GM12878 (cell line): ENCODE results near the gene THEM4. TPM values are rescaled to one million over a fixed set of nuclear protein-coding genes. Genes with fewer than 3 reads are reported as not detected.

ENCODE experiments used
- BHLHE40 ChIP-seq, 2 experiments: fragments of 450-650 bp in 1 of 2; IDR thresholded peaks; 2 replicates each; pipeline ENCODE4 v1.6.1; 2011 to 2017; ENCODE audit warnings: low read depth in 2 of 2, borderline replicate concordance in 1 of 2, improper control_type of control experiment in 1 of 2, low read length in 1 of 2, mild to moderate bottlenecking in 1 of 2
- EGR1 ChIP-seq, 2 experiments: IDR thresholded peaks; 1 replicate in 1 of 2; 2 replicates in 1 of 2; pipeline ENCODE4 v1.6.1; 2011 to 2012; ENCODE audit warnings: low read depth in 2 of 2, low read length in 2 of 2, borderline replicate concordance in 1 of 2, mild to moderate bottlenecking in 1 of 2, moderate library complexity in 1 of 2
- GATAD2B ChIP-seq: fragments of 450-650 bp; conservative IDR thresholded peaks from 2 replicates; pipeline ENCODE4 v1.6.1; 2017; ENCODE audit warnings: low read depth, mild to moderate bottlenecking, moderate library complexity
- HDAC6 ChIP-seq: fragments of 200-600 bp; sonication (generic); IDR thresholded peaks from one replicate; pipeline ENCODE4 v1.8.0; 2017; ENCODE audit warnings: antibody characterized with exemption; ENCODE audit not compliant: unreplicated experiment
- KDM1A ChIP-seq: fragments of 200-600 bp; sonication (generic); IDR thresholded peaks from 2 replicates; pipeline ENCODE4 v1.6.1; 2016; ENCODE audit warnings: borderline replicate concordance
- SMARCA5 ChIP-seq: fragments of 450-650 bp; IDR thresholded peaks from 2 replicates; pipeline ENCODE4 v1.6.1; 2017; ENCODE audit warnings: mild to moderate bottlenecking
- TCF12 ChIP-seq: IDR thresholded peaks from 2 replicates; pipeline ENCODE4 v1.6.1; 2011; ENCODE audit warnings: low read depth, mild to moderate bottlenecking, low read length
- ZNF217 ChIP-seq: fragments of 450-650 bp; IDR thresholded peaks from 2 replicates; pipeline ENCODE4 v1.6.1; 2017; ENCODE audit warnings: antibody characterized with exemption, mild to moderate bottlenecking
- ZNF592 ChIP-seq: fragments of 450-650 bp; IDR thresholded peaks from 2 replicates; pipeline ENCODE4 v1.6.1; 2017; ENCODE audit warnings: mild to moderate bottlenecking, moderate library complexity
- polyA plus RNA-seq, 11 experiments: library from polyadenylated mRNA; depleted of rRNA in 4 of 11; unstranded in 6 of 11; stranded (reverse) in 5 of 11; fragments of >200 nt; fragmentation: Nextera tagmentation in 4 of 11; fragmentation: Illumina TruSeq in 1 of 11; extraction: Ambion mirVana in 4 of 11; extraction: Trizol in 1 of 11; gene quantifications; 1 replicate in 1 of 11; 2 replicates in 10 of 11; pipeline versions ENCODE4 v1.2.1 to v1.2.3, GENCODE V29; 2011 to 2016; ENCODE audit warnings: inconsistent platforms in 2 of 11, missing spikeins in 2 of 11, low read depth in 1 of 11
- total RNA-seq, 4 experiments: library from RNA; depleted of rRNA in 3 of 4; stranded (reverse); fragments of >200 nt in 3 of 4; fragmentation: Illumina TruSeq in 1 of 4; extraction: Trizol in 1 of 4; gene quantifications; 2 replicates each; pipeline versions ENCODE4 v1.2.1 to v1.2.3, GENCODE V29; 2013 to 2021

The THEM4 gene
- total and polyA plus RNA-seq, 10 of the 15 experiments (the other 5 are each of a cell fraction or from before 2014, with no cell fraction given), result 3.4 to 30.8 (median 17.9) TPM

- peak; percentile 44 to 86; a peak in 3 of 4 replicates for TF ChIP-seq BHLHE40 (IDR thresholded peaks at IDR 0.05; ENCODE audit: borderline replicate concordance in 1 of 2, low read depth in 2 of 2, low read length in 1 of 2)
- TF ChIP-seq ZNF592, result no peak
- TF ChIP-seq EGR1 (IDR thresholded peaks at IDR 0.05; ENCODE audit: borderline replicate concordance in 1 of 2, low read depth in 2 of 2, low read length in 2 of 2), result peak in 1 of 2 experiments; percentile 81; a peak in 2 of 3 replicates
- TF ChIP-seq SMARCA5, result 0 out of 2 replicates have a peak, but pooled peaks have one; percentile 30
- TF ChIP-seq ZNF217, result peak; percentile 57; the same call in 1 of the 2 replicates
- TF ChIP-seq HDAC6, result peak; percentile 38
- peak; percentile 68; the same call in 1 of the 2 replicates for TF ChIP-seq TCF12
- peak; percentile 97 for TF ChIP-seq GATAD2B
- no peak for TF ChIP-seq KDM1A
Measured at GRCh38 chr1:151838222-151839081, 70.9 kb downstream of the THEM4 start (continued).
